ENCODE measurements around the gene PRKRA.

DNA sequence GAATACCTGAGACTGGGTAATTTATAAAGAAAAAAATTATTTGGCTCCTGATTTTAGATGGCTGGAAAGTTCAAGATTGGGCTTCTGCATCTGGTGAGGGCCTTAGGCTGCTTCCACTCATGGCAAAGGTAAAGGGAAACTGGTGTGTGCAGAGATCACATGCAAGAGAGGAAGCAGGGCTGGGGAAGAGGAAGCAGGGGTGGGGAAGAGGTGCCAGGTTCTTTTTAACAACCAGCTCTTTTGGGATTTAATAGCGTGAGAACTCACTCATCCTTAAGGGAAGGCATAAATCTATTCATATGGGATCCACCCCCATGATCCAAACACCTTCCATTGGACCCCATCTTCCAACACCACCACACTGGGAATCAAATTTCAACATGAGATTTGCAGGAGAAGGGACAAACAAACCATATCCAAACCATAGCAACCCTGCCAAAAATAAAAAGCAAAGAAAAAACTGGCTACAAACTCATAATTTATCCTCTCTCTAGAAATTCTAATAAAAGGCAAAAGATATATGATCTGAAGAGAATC, 30.4 kb downstream of the PRKRA start:
- TF ChIP-seq CTCF (IDR thresholded peaks at IDR 0.05; ENCODE audit: insufficient read depth, low read length, poor library complexity, severe bottlenecking) (no peak), EZH2phosphoT487 (conservative IDR thresholded peaks at IDR 0.05; ENCODE audit: low read length) (no peak)
